ENCODE results near the gene PDGFA.

PDGFA gene

GRCh38 chr7:559396-559705 is 39.7 kb upstream of the PDGFA start:
- no peak for TF ChIP-seq CEBPB (IDR thresholded peaks at IDR 0.05)
- TF ChIP-seq FOXM1 (IDR thresholded peaks at IDR 0.05; ENCODE audit: borderline replicate concordance, low read depth), result no peak
- TF ChIP-seq EP300 (IDR thresholded peaks at IDR 0.05; ENCODE audit: borderline replicate concordance), result no peak
- TF ChIP-seq RAD21 (IDR thresholded peaks at IDR 0.05; ENCODE audit: low read depth), result no peak
- TF ChIP-seq ZBTB7A (IDR thresholded peaks at IDR 0.05; ENCODE audit: low read depth), result no peak
- TF ChIP-seq NFIC (IDR thresholded peaks at IDR 0.05), result no peak
- no peak for TF ChIP-seq CREB1 (IDR thresholded peaks at IDR 0.05; ENCODE audit: low read depth)

- TF ChIP-seq EGR1 (IDR thresholded peaks at IDR 0.05), result no peak
- no peak for TF ChIP-seq TEAD4 (IDR thresholded peaks at IDR 0.05)
- TF ChIP-seq MAX (IDR thresholded peaks at IDR 0.05), result no peak
- no peak for TF ChIP-seq FOXM1 (IDR thresholded peaks at IDR 0.05; ENCODE audit: borderline replicate concordance, low read depth)
- TF ChIP-seq EP300 (IDR thresholded peaks at IDR 0.05; ENCODE audit: borderline replicate concordance), result no peak
- no peak for TF ChIP-seq ZBTB7A (IDR thresholded peaks at IDR 0.05; ENCODE audit: low read depth)
- no peak for TF ChIP-seq USF1 (IDR thresholded peaks at IDR 0.05)
- TF ChIP-seq TCF12 (IDR thresholded peaks at IDR 0.05; ENCODE audit: low read depth), result no peak
- no peak for TF ChIP-seq CEBPB (IDR thresholded peaks at IDR 0.05)
- no peak for TF ChIP-seq RAD21 (IDR thresholded peaks at IDR 0.05; ENCODE audit: low read depth)
- TF ChIP-seq, protein P1, sequence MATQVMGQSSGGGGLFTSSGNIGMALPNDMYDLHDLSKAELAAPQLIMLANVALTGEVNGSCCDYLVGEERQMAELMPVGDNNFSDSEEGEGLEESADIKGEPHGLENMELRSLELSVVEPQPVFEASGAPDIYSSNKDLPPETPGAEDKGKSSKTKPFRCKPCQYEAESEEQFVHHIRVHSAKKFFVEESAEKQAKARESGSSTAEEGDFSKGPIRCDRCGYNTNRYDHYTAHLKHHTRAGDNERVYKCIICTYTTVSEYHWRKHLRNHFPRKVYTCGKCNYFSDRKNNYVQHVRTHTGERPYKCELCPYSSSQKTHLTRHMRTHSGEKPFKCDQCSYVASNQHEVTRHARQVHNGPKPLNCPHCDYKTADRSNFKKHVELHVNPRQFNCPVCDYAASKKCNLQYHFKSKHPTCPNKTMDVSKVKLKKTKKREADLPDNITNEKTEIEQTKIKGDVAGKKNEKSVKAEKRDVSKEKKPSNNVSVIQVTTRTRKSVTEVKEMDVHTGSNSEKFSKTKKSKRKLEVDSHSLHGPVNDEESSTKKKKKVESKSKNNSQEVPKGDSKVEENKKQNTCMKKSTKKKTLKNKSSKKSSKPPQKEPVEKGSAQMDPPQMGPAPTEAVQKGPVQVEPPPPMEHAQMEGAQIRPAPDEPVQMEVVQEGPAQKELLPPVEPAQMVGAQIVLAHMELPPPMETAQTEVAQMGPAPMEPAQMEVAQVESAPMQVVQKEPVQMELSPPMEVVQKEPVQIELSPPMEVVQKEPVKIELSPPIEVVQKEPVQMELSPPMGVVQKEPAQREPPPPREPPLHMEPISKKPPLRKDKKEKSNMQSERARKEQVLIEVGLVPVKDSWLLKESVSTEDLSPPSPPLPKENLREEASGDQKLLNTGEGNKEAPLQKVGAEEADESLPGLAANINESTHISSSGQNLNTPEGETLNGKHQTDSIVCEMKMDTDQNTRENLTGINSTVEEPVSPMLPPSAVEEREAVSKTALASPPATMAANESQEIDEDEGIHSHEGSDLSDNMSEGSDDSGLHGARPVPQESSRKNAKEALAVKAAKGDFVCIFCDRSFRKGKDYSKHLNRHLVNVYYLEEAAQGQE (IDR thresholded peaks at IDR 0.05; ENCODE audit: low read depth), result no peak
- no peak for TF ChIP-seq YY1 (IDR thresholded peaks at IDR 0.05; ENCODE audit: low read depth)
- no peak for TF ChIP-seq CREB1 (IDR thresholded peaks at IDR 0.05; ENCODE audit: low read depth)
- no peak for TF ChIP-seq NFIC (IDR thresholded peaks at IDR 0.05)
- no peak for TF ChIP-seq TAF1 (IDR thresholded peaks at IDR 0.05; ENCODE audit: low read depth)
Measured at GRCh38 chr7:557558-557881, 37.9 kb upstream of the PDGFA start.

- TF ChIP-seq TEAD4 (IDR thresholded peaks at IDR 0.05) (no peak), TAF1 (IDR thresholded peaks at IDR 0.05; ENCODE audit: low read depth) (no peak), FOXM1 (IDR thresholded peaks at IDR 0.05; ENCODE audit: borderline replicate concordance, low read depth) (no peak), CREB1 (IDR thresholded peaks at IDR 0.05; ENCODE audit: low read depth) (no peak), RAD21 (IDR thresholded peaks at IDR 0.05; ENCODE audit: low read depth) (no peak), MAX (IDR thresholded peaks at IDR 0.05) (no peak), CEBPB (IDR thresholded peaks at IDR 0.05) (no peak), EGR1 (IDR thresholded peaks at IDR 0.05) (no peak), EP300 (IDR thresholded peaks at IDR 0.05; ENCODE audit: borderline replicate concordance) (no peak)
- TF ChIP-seq, protein P1 (IDR thresholded peaks at IDR 0.05; ENCODE audit: low read depth), result no peak
Measured at GRCh38 chr7:556837-557557, 37.4 kb upstream of the PDGFA start.

DNA sequence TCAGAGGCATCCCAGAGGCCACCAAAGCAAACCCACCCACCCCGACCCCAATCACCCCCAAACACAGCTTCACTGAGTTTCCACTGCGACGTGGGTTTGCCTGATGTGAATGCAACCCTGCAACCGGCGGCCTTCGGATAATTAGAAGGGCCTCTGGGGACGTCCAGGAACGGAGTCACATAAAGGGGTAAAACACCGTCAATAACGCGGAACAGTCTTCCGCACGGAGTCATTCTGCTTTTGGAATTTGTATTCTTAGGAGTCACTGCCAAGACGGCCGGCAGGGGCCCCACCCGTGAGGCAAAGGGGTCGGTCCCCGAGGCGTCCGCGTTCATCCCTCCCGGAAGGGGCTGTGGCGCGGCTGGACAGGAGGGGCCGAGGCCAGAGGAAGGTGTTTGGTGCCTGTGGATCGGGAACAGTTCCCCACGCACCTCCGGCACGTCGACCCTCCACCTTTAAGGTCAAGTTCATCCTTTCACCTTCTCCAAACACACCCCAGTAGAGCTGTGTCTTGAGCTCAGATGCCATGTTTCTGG is 36.7 kb upstream of the PDGFA start:
- TF ChIP-seq CEBPB (IDR thresholded peaks at IDR 0.05), result no peak
- no peak for TF ChIP-seq EP300 (IDR thresholded peaks at IDR 0.05; ENCODE audit: borderline replicate concordance)
- TF ChIP-seq ZBTB7A (IDR thresholded peaks at IDR 0.05; ENCODE audit: low read depth), result no peak
- TF ChIP-seq MAX (IDR thresholded peaks at IDR 0.05), result no peak
- TF ChIP-seq TCF12 (IDR thresholded peaks at IDR 0.05; ENCODE audit: low read depth), result no peak
- TF ChIP-seq TAF1 (IDR thresholded peaks at IDR 0.05; ENCODE audit: low read depth), result no peak
- TF ChIP-seq NFIC (IDR thresholded peaks at IDR 0.05), result no peak
- TF ChIP-seq, protein P1 (IDR thresholded peaks at IDR 0.05; ENCODE audit: low read depth), result no peak
- TF ChIP-seq YY1 (IDR thresholded peaks at IDR 0.05; ENCODE audit: low read depth), result no peak
- TF ChIP-seq EGR1 (IDR thresholded peaks at IDR 0.05), result no peak
- no peak for TF ChIP-seq RAD21 (IDR thresholded peaks at IDR 0.05; ENCODE audit: low read depth)
- TF ChIP-seq TEAD4 (IDR thresholded peaks at IDR 0.05), result no peak
- TF ChIP-seq FOXM1 (IDR thresholded peaks at IDR 0.05; ENCODE audit: borderline replicate concordance, low read depth), result no peak
- TF ChIP-seq USF1 (IDR thresholded peaks at IDR 0.05), result no peak
- TF ChIP-seq CREB1 (IDR thresholded peaks at IDR 0.05; ENCODE audit: low read depth), result no peak

Data from Ishikawa (cell line).